ENCODE data around the gene CHGA. TPM values are rescaled to one million over a fixed set of nuclear protein-coding genes. Genes with fewer than 3 reads are reported as not detected.

CHGA gene
- total RNA-seq, 1 donor from 2014 or later = 5.4 TPM

DNA sequence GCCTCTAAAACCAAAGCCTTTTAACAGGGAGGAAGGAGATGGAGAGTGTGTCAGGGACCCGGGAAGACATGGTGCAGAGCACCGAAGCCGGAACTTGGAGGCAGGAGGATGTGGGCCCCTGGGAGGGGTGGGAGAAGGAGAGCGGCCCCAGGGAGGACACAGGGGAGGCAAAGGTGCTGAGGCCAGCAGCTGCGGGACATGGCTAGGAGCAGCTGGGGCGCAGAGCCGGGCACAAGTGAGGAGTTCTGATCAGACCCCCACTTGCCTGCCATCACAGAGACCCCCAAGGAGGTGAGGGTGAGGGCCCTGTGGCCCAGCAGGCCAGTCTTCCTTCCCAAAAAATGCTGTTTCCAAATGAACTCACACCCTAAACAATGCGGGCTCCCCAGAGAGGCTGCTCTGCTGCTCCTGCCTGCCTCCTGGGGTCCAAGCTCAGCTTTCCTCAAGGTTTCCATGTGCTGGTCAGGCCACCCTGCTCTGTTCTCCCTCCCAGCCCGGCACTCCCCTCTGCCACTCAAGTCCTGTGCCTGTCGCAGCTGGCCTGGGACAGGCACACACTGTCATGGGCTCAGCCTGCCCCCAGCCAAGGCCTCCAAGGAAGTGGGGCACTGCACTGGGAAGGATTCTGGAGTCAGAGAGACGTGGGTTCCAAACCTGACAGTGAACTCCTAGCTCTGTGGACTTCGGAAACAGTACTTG, 24.0 kb downstream of the CHGA start:
- Histone ChIP-seq H3K36me3 (peaks cover 0 to 32% of the 10 kb centered on the region in 2 donors), H3K4me1 (peaks cover 11% of the 10 kb centered on the region), H3K9me3 (no peaks in the 10 kb centered on the region), H3K27ac (no peak overlapping the region), H3K4me3 (no peak overlapping the region), H3K27me3 (no peaks in the 10 kb centered on the region)
- no peak for DNase-seq (ENCODE audit: extremely low spot score in 2 of 2)
- intact Hi-C loops (cut with DNase I) = no loop called here
- TF ChIP-seq, protein P1, sequence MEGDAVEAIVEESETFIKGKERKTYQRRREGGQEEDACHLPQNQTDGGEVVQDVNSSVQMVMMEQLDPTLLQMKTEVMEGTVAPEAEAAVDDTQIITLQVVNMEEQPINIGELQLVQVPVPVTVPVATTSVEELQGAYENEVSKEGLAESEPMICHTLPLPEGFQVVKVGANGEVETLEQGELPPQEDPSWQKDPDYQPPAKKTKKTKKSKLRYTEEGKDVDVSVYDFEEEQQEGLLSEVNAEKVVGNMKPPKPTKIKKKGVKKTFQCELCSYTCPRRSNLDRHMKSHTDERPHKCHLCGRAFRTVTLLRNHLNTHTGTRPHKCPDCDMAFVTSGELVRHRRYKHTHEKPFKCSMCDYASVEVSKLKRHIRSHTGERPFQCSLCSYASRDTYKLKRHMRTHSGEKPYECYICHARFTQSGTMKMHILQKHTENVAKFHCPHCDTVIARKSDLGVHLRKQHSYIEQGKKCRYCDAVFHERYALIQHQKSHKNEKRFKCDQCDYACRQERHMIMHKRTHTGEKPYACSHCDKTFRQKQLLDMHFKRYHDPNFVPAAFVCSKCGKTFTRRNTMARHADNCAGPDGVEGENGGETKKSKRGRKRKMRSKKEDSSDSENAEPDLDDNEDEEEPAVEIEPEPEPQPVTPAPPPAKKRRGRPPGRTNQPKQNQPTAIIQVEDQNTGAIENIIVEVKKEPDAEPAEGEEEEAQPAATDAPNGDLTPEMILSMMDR (IDR thresholded peaks at IDR 0.05) = no peak
- TF ChIP-seq POLR2A (IDR thresholded peaks at IDR 0.05) = no peak
- no peak for TF ChIP-seq POLR2AphosphoS5 (IDR thresholded peaks at IDR 0.05; ENCODE audit: insufficient read depth in 1 of 2, low read depth in 1 of 2)

- H3K36me3 ChIP-seq = peaks cover 0 to 32% of the 10 kb centered on the region in 2 donors
- TF ChIP-seq POLR2AphosphoS5 (IDR thresholded peaks at IDR 0.05; ENCODE audit: insufficient read depth in 1 of 2, low read depth in 1 of 2) (no peak), POLR2A (IDR thresholded peaks at IDR 0.05) (no peak)
- TF ChIP-seq, protein P1 (IDR thresholded peaks at IDR 0.05) = no peak
- H3K4me1 ChIP-seq = peaks cover 11% of the 10 kb centered on the region
- no peaks in the 10 kb centered on the region for H3K9me3 ChIP-seq
- no peak overlapping the region for H3K27ac ChIP-seq
- intact Hi-C loops (cut with DNase I) = no loop called here
- no peak for DNase-seq (ENCODE audit: extremely low spot score in 2 of 2)
- no peak overlapping the region for H3K4me3 ChIP-seq
- H3K27me3 ChIP-seq = no peaks in the 10 kb centered on the region
Observed at GRCh38 chr14:92948647-92949046, 25.7 kb downstream of the CHGA start.

DNA sequence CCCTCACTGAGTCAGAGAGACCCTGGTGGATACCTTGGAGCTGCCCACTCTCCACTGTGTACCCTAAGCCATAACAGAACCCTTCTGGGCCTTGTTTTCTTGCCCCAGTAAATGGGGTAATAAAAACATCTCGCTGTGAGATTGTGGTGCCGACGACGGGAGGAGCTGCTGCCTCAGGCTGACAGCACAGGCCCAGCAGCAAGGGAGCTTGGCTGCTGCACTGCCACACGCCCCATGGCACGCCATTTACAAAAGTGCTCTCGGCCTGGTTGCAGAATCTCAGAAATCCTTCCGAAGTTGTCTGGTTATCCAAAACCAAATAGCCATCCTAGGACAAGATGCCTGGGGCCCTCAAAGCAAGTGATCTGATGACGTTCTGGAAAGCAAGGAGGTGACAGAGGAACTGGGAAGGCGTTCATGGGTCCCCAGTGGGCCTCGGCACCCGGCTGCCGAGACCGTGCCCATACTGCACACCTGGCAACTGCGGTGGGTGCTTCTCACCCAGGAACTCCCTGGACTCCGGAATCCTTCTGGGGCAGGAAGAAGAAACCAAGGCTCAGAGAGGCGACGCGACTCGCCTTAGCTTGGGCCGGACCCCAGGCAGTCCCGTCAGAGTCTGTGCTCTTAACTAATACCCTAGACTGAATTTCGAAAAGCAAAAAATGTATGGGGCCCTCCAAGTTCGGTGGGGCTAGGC, 26.7 kb downstream of the CHGA start:
- H3K9me3 ChIP-seq = no peaks in the 10 kb centered on the region
- H3K36me3 ChIP-seq = peaks cover 0 to 31% of the 10 kb centered on the region in 2 donors

DNA sequence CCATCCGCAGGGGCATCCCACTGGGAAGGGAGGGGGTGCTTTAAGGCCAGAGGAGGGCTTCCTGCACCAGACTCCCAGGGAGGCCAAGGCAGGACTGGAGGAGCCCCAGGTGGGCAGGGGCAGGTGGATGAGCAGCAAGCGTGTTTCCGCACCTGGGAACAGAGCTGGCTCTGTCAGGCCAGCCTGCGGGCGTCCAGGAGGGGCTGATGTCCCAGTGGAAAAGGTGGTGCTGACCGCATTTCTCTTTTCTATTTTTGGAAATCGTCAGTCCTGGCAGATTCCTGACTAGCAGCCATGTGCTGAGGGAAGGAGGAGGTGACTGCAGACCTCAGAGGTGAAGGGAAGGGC, 27.2 kb downstream of the CHGA start:
- intact Hi-C loops (cut with DNase I) = loop anchor here (5.0 kb wide), 1 partner anchor 187 kb away; no protein-coding TSS in a partner anchor
- peaks cover 11% of the 10 kb centered on the region for H3K4me1 ChIP-seq
- H3K4me3 ChIP-seq = no peak overlapping the region

More for the DNA sequence above, 26.7 kb downstream of the CHGA start:
- no peak overlapping the region for H3K4me3 ChIP-seq
- no peaks in the 10 kb centered on the region for H3K27me3 ChIP-seq
- intact Hi-C loops (cut with DNase I) = loop anchor here (5.0 kb wide), 1 partner anchor 188 kb away; no protein-coding TSS in a partner anchor
- TF ChIP-seq, protein P1 (IDR thresholded peaks at IDR 0.05) = no peak
- TF ChIP-seq POLR2AphosphoS5 (IDR thresholded peaks at IDR 0.05; ENCODE audit: insufficient read depth in 1 of 2, low read depth in 1 of 2) (no peak), POLR2A (IDR thresholded peaks at IDR 0.05) (no peak)
- no peak for DNase-seq (ENCODE audit: extremely low spot score in 2 of 2)
- no peak overlapping the region for H3K27ac ChIP-seq
- peaks cover 11% of the 10 kb centered on the region for H3K4me1 ChIP-seq

More for the DNA sequence above, 27.2 kb downstream of the CHGA start:
- Histone ChIP-seq H3K9me3 (no peaks in the 10 kb centered on the region), H3K27ac (no peak overlapping the region), H3K36me3 (peaks cover 0 to 26% of the 10 kb centered on the region in 2 donors), H3K27me3 (no peaks in the 10 kb centered on the region)
- TF ChIP-seq POLR2A (IDR thresholded peaks at IDR 0.05) (no peak), POLR2AphosphoS5 (IDR thresholded peaks at IDR 0.05; ENCODE audit: insufficient read depth in 1 of 2, low read depth in 1 of 2) (no peak)
- TF ChIP-seq, protein P1 (IDR thresholded peaks at IDR 0.05) = no peak
- DNase-seq (ENCODE audit: extremely low spot score in 2 of 2) = no peak
